SK-N-MC (cell line): ENCODE results near the gene KIAA0513.
A peak's percentile ranks its signal among the peaks of the same experiment; 100 is the strongest.

Source experiments
- DNase-seq: peaks from one replicate; pipeline ENCODE4 v3.0.0-alpha.2; 2011; ENCODE audit warnings: low read depth, low spot score
- H3K27ac ChIP-seq: fragments of 200-600 bp; sonication (generic); 2 replicates; pipeline ENCODE4 v1.5.1; 2016; ENCODE audit warnings: mixed run types
- H3K36me3 ChIP-seq: fragments of 200-600 bp; sonication (generic); 2 replicates; pipeline ENCODE4 v1.6.1; 2017; ENCODE audit warnings: antibody characterized with exemption, low read length, mixed read lengths; ENCODE audit not compliant: insufficient read depth
- H3K4me3 ChIP-seq: fragments of 200-600 bp; sonication (generic); 2 replicates; pipeline ENCODE4 v1.5.1; 2016
- H3K9ac ChIP-seq: fragments of 200-600 bp; sonication (generic); 2 replicates; pipeline ENCODE4 v1.8.0; 2017; ENCODE audit warnings: mixed run types, mixed read lengths; ENCODE audit not compliant: insufficient read length
- H3K9me3 ChIP-seq: fragments of 200-600 bp; sonication (generic); 2 replicates; pipeline ENCODE4 v1.6.1; 2017; ENCODE audit warnings: low read depth, mild to moderate bottlenecking, antibody characterized with exemption, low read length, moderate library complexity, mixed read lengths
- EZH2 ChIP-seq: fragments of 200-600 bp; sonication (generic); IDR thresholded peaks from one replicate; pipeline ENCODE4 v1.6.1; 2017; ENCODE audit warnings: antibody characterized with exemption
- FOXP2 ChIP-seq: optimal IDR thresholded peaks from 2 replicates; pipeline ENCODE3; 2011; ENCODE audit warnings: mild to moderate bottlenecking, moderate library complexity; ENCODE audit not compliant: insufficient read depth; ENCODE audit errors: extremely low read length, control extremely low read depth
- POLR2AphosphoS5 ChIP-seq: IDR thresholded peaks from 2 replicates; pipeline ENCODE4 v1.6.1; 2012; ENCODE audit warnings: mild to moderate bottlenecking, low read depth, low read length, borderline replicate concordance

KIAA0513 gene

DNA sequence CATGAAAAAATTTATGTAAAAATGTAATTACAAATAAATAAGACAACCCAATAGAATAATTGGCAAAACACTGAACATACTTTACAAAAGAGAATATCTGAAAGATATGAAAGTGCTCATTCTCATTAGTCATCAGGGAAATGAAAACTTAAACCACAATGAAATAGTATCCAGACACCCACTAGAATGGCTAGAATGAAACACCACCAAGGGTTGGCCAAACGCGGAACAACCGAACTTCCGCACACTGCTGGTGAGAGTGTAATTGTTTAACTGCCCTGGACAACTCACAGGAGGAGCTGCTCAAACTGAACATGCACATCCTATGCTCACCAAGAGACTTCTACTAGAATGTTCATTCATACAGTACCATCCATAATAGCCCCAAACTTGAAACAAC is 10.4 kb upstream of the KIAA0513 start:
- Histone ChIP-seq H3K36me3 (no peaks in the 10 kb centered on the region), H3K4me3 (no peak overlapping the region), H3K9me3 (no peaks in the 10 kb centered on the region), H3K9ac (no peak overlapping the region), H3K27ac (no peak overlapping the region)
- no peak for DNase-seq
- TF ChIP-seq EZH2 (no peak), FOXP2 (no peak), POLR2AphosphoS5 (no peak)

GRCh38 chr16:85017633-85018032 is 10.0 kb upstream of the KIAA0513 start:
- TF ChIP-seq POLR2AphosphoS5 = no peak
- TF ChIP-seq EZH2 = no peak
- TF ChIP-seq FOXP2 = no peak
- H3K27ac ChIP-seq = no peak overlapping the region
- H3K9ac ChIP-seq = no peak overlapping the region
- no peak overlapping the region for H3K4me3 ChIP-seq
- no peak for DNase-seq
- no peaks in the 10 kb centered on the region for H3K9me3 ChIP-seq
- no peaks in the 10 kb centered on the region for H3K36me3 ChIP-seq

DNA sequence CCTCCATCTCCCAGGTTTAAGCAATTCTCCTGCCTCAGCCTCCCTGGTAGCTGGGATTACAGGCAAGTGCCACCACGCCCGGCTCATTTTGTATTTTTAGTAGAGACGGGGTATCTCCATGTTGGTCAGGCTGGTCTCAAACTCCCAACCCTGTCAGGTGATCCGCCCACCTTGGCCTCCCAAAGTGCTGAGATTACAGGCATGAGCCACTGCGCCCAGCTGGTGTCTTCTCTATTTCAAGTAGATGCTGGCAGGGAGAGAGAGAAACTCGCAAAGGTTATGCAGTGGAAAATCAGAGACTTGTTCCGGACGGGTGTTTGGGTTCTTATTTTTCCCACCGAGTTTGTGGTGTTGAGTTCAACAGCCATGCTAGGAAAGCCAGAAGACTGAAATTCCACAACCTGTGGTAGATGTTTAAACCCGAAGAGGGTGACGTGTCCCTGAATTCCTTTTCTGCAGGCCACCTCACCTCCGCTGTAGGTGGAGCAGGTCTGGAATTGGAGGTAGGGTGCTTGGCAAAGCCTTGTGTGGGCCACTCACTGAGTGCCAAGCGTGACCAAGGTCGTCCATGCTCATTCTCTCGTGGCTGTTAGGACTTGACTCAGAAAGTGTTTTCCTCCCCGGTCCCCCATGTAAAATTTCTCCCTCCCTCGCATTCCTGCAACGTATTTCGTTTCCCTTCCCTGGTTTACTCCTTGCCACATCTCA is 8.9 kb upstream of the KIAA0513 start:
- no peaks in the 10 kb centered on the region for H3K36me3 ChIP-seq
- TF ChIP-seq EZH2 (no peak), POLR2AphosphoS5 (no peak), FOXP2 (no peak)

DNA sequence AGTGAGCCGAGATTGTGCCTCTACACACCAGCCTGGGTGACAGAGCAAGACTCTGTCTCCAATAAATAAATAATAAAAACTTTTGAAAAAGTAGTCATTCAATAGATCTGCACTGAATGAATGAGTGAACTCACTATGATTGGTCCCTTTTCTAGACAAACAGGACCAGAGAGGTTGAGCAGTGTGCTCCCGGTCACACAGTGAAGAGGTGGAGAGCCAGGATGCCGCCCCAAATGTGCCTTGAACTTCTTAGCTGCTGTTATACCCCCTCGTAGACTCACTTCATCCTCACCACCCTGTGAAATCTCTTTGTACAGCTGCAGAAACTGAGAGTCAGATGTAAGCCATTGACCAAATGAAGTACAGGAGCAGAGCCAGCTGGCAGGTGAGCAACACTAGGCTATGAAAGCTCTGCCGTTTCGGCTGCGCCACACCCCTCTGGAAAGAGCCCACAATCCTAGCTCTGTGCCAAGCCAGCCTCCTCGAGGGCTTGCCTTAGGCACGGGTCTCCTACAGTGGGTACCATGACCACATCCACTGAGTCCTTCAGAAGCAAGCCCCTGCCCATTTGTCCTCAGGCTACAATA is 7.8 kb upstream of the KIAA0513 start:
- H3K9me3 ChIP-seq = no peaks in the 10 kb centered on the region
- H3K36me3 ChIP-seq = no peaks in the 10 kb centered on the region
- H3K4me3 ChIP-seq = no peak overlapping the region
- H3K27ac ChIP-seq = no peak overlapping the region
- no peak for DNase-seq
- TF ChIP-seq POLR2AphosphoS5 (no peak), EZH2 (no peak), FOXP2 (no peak)
- H3K9ac ChIP-seq = no peak overlapping the region

More for the DNA sequence above, 8.9 kb upstream of the KIAA0513 start:
- H3K9ac ChIP-seq = no peak overlapping the region
- no peak overlapping the region for H3K27ac ChIP-seq
- DNase-seq = no peak
- H3K9me3 ChIP-seq = no peaks in the 10 kb centered on the region
- no peak overlapping the region for H3K4me3 ChIP-seq

DNA sequence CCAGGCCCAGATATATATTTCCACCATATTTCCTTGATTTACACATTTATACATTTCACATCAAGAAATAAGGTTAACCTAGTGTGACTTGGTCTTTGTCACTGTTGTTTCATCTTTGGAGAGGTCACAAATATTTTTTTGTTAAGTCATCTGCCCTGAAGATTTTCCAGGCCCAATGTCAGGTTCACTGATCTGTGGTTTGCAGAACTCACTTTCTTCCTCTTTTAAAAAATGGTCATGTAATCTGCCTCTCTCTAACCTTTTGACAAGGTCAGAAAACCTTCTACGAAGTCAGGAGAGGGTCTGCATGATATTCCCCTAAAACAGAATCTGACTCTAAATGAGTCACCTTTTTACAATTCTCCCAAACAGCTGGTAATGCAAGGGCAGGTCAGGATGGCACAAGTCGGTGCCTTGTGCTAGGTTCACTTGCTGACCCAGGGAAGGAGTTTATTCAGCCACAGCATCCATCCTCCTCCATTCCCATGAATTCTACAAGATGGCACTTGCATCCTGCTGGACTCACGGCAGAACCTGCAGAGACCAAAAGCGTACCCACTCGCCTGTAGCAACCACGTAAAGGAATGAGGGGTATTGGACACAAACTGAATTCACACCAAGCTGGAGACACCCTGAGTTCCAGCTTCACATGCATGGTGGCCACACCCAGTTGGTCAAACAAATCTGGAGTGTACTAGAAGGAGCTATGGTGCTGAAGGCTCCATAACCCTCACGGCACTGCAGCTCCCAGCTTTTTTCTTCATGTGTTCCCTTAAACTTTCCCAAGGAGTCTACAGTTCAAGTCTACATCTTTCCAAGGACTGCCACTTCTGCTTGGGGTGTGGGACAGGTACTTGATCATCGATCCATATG is 1.6 kb upstream of the KIAA0513 start:
- no peak for DNase-seq
- Histone ChIP-seq H3K9me3 (no peaks in the 10 kb centered on the region), H3K4me3 (no peak overlapping the region), H3K9ac (no peak overlapping the region), H3K36me3 (no peaks in the 10 kb centered on the region), H3K27ac (no peak overlapping the region)
- TF ChIP-seq EZH2 (no peak), POLR2AphosphoS5 (no peak), FOXP2 (no peak)

- TF ChIP-seq POLR2AphosphoS5 = no peak
- no peak for TF ChIP-seq FOXP2
- no peak for TF ChIP-seq EZH2
- Histone ChIP-seq H3K4me3 (peak overlapping the region; percentile 79; the same call in 1 of the 2 replicates), H3K9ac (peak overlapping the region; percentile 72), H3K27ac (no peak overlapping the region), H3K9me3 (no peaks in the 10 kb centered on the region), H3K36me3 (no peaks in the 10 kb centered on the region)
- no peak for DNase-seq
Measured at GRCh38 chr16:85026703-85027102, 892 bp upstream of the KIAA0513 start.

GRCh38 chr16:85027958-85028684 is 526 bp downstream of the KIAA0513 start:
- H3K27ac ChIP-seq = no peak overlapping the region
- TF ChIP-seq FOXP2 = no peak
- TF ChIP-seq POLR2AphosphoS5 = no peak
- TF ChIP-seq EZH2 = no peak
- DNase-seq = no peak
- peak overlapping the region; percentile 79 for H3K4me3 ChIP-seq
- H3K9ac ChIP-seq = peak overlapping the region; percentile 37
- no peaks in the 10 kb centered on the region for H3K36me3 ChIP-seq
- no peaks in the 10 kb centered on the region for H3K9me3 ChIP-seq
